ENCODE measurements around the gene NR2F6. TPM values are rescaled to one million over a fixed set of nuclear protein-coding genes. Genes with fewer than 3 reads are reported as not detected.

NR2F6 gene
- polyA plus RNA-seq, 2 of the 4 experiments (the other 2 are of a cell fraction), result 31.9 to 42.1 TPM

GRCh38 chr19:17283504-17283996 is 37.8 kb upstream of the NR2F6 start:
- TF ChIP-seq SREBF2 (IDR thresholded peaks at IDR 0.05), result no peak
- TF ChIP-seq, protein P1, sequence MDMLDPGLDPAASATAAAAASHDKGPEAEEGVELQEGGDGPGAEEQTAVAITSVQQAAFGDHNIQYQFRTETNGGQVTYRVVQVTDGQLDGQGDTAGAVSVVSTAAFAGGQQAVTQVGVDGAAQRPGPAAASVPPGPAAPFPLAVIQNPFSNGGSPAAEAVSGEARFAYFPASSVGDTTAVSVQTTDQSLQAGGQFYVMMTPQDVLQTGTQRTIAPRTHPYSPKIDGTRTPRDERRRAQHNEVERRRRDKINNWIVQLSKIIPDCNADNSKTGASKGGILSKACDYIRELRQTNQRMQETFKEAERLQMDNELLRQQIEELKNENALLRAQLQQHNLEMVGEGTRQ (IDR thresholded peaks at IDR 0.05), result no peak
- no peak for TF ChIP-seq HMGXB4 (CRISPR knock-in tag; IDR thresholded peaks at IDR 0.05; ENCODE audit: borderline replicate concordance)
- TF ChIP-seq GATA3 (IDR thresholded peaks at IDR 0.05; ENCODE audit: borderline replicate concordance), result no peak
- TF ChIP-seq NFE2L2 (conservative IDR thresholded peaks at IDR 0.05; ENCODE audit: low read length), result no peak
- no peak for TF ChIP-seq ZNF302 (CRISPR knock-in tag; IDR thresholded peaks at IDR 0.05)
- TF ChIP-seq NPAS2 (CRISPR knock-in tag; IDR thresholded peaks at IDR 0.05; ENCODE audit: borderline replicate concordance), result no peak
- no peak for TF ChIP-seq ELK1 (IDR thresholded peaks at IDR 0.05; ENCODE audit: low read depth, low read length)
- TF ChIP-seq ZFP36 (IDR thresholded peaks at IDR 0.05; ENCODE audit: borderline replicate concordance, partially characterized antibody), result no peak
- TF ChIP-seq POLR2A (IDR thresholded peaks at IDR 0.05; ENCODE audit: low read length), result no peak
- TF ChIP-seq RNF2 (IDR thresholded peaks at IDR 0.05; ENCODE audit: borderline replicate concordance, low read depth), result no peak
- FAIRE-seq (no peak), DNase-seq (ENCODE audit: low read depth in 1 of 2, low spot score in 1 of 2) (no peak), ATAC-seq (no peak)
- Histone ChIP-seq H3K9me3 (no peaks in the 10 kb centered on the region), H3K4me1 (no peaks in the 10 kb centered on the region), H3K4me3 (no peak overlapping the region), H3K4me2 (no peak overlapping the region), H3K27ac (no peak overlapping the region)
- POLR2A ChIA-PET, result no interaction called here
- WGBS (ENCODE audit: missing lambda C conversion rate), result 63% methylated on average over 4 of the region's 7 CpGs
- CTCF ChIA-PET, result interaction anchor here (0.6 to 5.1 kb wide), 24 partner anchors 9 to 622 kb away, joined by 3 to 77 read pairs (median 4); partner anchors contain the start of genes OCEL1, TMEM38A and USHBP1

- DNase-seq (ENCODE audit: low read depth in 1 of 2, low spot score in 1 of 2) (peak; percentile 64 to 83), FAIRE-seq (no peak), ATAC-seq (peak; percentile 92 to 98)
- 18% methylated on average over 24 of the region's 45 CpGs for WGBS (ENCODE audit: missing lambda C conversion rate)
- no peak for TF ChIP-seq FOXS1 (CRISPR knock-in tag; IDR thresholded peaks at IDR 0.05)
- TF ChIP-seq, protein P2, sequence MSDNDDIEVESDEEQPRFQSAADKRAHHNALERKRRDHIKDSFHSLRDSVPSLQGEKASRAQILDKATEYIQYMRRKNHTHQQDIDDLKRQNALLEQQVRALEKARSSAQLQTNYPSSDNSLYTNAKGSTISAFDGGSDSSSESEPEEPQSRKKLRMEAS (IDR thresholded peaks at IDR 0.05), result peak; percentile 70; the same call in 1 of the 2 replicates
- TF ChIP-seq SMC3 (IDR thresholded peaks at IDR 0.05), result peak; percentile 77
- TF ChIP-seq TFCP2L1 (CRISPR knock-in tag; IDR thresholded peaks at IDR 0.05), result no peak
- TF ChIP-seq RFX5 (IDR thresholded peaks at IDR 0.05), result no peak
- TF ChIP-seq, protein P3, sequence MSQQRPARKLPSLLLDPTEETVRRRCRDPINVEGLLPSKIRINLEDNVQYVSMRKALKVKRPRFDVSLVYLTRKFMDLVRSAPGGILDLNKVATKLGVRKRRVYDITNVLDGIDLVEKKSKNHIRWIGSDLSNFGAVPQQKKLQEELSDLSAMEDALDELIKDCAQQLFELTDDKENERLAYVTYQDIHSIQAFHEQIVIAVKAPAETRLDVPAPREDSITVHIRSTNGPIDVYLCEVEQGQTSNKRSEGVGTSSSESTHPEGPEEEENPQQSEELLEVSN (IDR thresholded peaks at IDR 0.05; ENCODE audit: borderline replicate concordance, low read depth), result peak; percentile 83
- TF ChIP-seq HMGXB4 (CRISPR knock-in tag; IDR thresholded peaks at IDR 0.05; ENCODE audit: borderline replicate concordance), result no peak
- TF ChIP-seq, protein P4, sequence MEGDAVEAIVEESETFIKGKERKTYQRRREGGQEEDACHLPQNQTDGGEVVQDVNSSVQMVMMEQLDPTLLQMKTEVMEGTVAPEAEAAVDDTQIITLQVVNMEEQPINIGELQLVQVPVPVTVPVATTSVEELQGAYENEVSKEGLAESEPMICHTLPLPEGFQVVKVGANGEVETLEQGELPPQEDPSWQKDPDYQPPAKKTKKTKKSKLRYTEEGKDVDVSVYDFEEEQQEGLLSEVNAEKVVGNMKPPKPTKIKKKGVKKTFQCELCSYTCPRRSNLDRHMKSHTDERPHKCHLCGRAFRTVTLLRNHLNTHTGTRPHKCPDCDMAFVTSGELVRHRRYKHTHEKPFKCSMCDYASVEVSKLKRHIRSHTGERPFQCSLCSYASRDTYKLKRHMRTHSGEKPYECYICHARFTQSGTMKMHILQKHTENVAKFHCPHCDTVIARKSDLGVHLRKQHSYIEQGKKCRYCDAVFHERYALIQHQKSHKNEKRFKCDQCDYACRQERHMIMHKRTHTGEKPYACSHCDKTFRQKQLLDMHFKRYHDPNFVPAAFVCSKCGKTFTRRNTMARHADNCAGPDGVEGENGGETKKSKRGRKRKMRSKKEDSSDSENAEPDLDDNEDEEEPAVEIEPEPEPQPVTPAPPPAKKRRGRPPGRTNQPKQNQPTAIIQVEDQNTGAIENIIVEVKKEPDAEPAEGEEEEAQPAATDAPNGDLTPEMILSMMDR (IDR thresholded peaks at IDR 0.05), result peak; percentile 73
- no peak for TF ChIP-seq MYC (IDR thresholded peaks at IDR 0.05; ENCODE audit: borderline replicate concordance, low read length)
- TF ChIP-seq HEYL (CRISPR knock-in tag; IDR thresholded peaks at IDR 0.05), result no peak
- TF ChIP-seq RCOR1 (IDR thresholded peaks at IDR 0.05; ENCODE audit: low read depth, low read length), result no peak
- TF ChIP-seq PHF8 (IDR thresholded peaks at IDR 0.05; ENCODE audit: borderline replicate concordance, low read depth), result no peak
- TF ChIP-seq POLR2A (IDR thresholded peaks at IDR 0.05; ENCODE audit: low read length), result no peak
- TF ChIP-seq HOXB13 (CRISPR knock-in tag; IDR thresholded peaks at IDR 0.05; ENCODE audit: low read depth), result no peak
- no peak for TF ChIP-seq JUNB (IDR thresholded peaks at IDR 0.05)
- no peak for TF ChIP-seq HDAC2 (IDR thresholded peaks at IDR 0.05)
- no peak for TF ChIP-seq FOSL2 (IDR thresholded peaks at IDR 0.05)
- no peak for TF ChIP-seq FOSL2 (CRISPR knock-in tag; IDR thresholded peaks at IDR 0.05)
- peak; percentile 84 for TF ChIP-seq RAD21 (conservative IDR thresholded peaks at IDR 0.05 in 1 of 2, IDR thresholded peaks at IDR 0.05 in 1 of 2)
- TF ChIP-seq EHF (CRISPR knock-in tag; IDR thresholded peaks at IDR 0.05), result no peak
- POLR2A ChIA-PET, result no interaction called here
- CTCF ChIA-PET, result interaction anchor here (0.6 to 5.1 kb wide), 34 partner anchors 8 to 511 kb away, joined by 3 to 77 read pairs (median 4); partner anchors contain the start of genes BABAM1, OCEL1 and USHBP1
- H3K27ac ChIP-seq, result peak overlapping the region; percentile 58 to 76; a peak in 3 of 6 replicates
- peak overlapping the region; percentile 76 for H3K4me2 ChIP-seq
- H3K4me1 ChIP-seq, result no peaks in the 10 kb centered on the region
- H3K9me3 ChIP-seq, result no peaks in the 10 kb centered on the region
- H3K4me3 ChIP-seq, result 0 out of 3 replicates have a peak overlapping the region, but pooled peaks have one; percentile 19
Observed at GRCh38 chr19:17282488-17283125, 36.9 kb upstream of the NR2F6 start.

Data from A549 (cell line).